Measurements from ENCODE around the gene CENATAC. TPM values are rescaled to one million over a fixed set of nuclear protein-coding genes. Genes with fewer than 3 reads are reported as not detected.

Gene CENATAC
- total RNA-seq, 4 donors from 2014 or later: 22.2 to 55.2 (median 30.8) TPM

GRCh38 chr11:119062779-119063178 is 64.8 kb downstream of the CENATAC start:
- WGBS: 49% methylated on average over 4 of the region's 5 CpGs

DNA sequence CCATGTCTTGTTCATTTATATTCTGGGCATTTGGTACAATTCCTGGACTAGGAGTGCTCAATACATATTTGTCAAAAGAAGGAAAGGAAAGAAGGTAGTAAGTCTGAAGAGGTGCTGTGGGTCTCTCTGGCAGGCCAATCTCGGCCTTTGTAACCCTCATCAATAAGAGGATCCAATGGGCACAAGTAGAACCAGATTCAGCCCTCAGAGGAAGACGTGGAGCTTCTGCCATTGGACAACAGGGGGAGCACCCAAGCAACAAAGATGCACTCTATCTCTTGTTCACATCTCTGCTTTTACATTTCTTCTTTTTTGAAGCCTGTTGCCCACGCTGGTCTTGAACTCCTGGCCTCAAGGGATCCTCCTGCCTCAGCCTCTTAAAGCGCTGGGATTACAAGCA is 67.4 kb downstream of the CENATAC start:
- no peak overlapping the region for H3K4me3 ChIP-seq
- H3K27ac ChIP-seq (replicated peaks in 1 of 4): peak overlapping the region in 1 of 4 donors; percentile 88
- WGBS: 57% methylated on average over 4 of the region's 4 CpGs
- intact Hi-C loops (cut with DNase I): no loop called here
- TF ChIP-seq CTCF (IDR thresholded peaks at IDR 0.05) (peak in 2 of 3 experiments; percentile 17 to 36), EP300 (IDR thresholded peaks at IDR 0.05) (no peak)
- H3K27me3 ChIP-seq: no peaks in the 10 kb centered on the region
- DNase-seq (ENCODE audit: extremely low spot score): no peak
- no peaks in the 10 kb centered on the region for H3K9me3 ChIP-seq
- peaks cover 23 to 50% (median 45%) of the 10 kb centered on the region in 4 donors for H3K4me1 ChIP-seq
- H3K36me3 ChIP-seq: peaks cover 3 to 14% (median 6%) of the 10 kb centered on the region in 4 donors

More at GRCh38 chr11:119062779-119063178, 64.8 kb downstream of the CENATAC start:
- H3K4me3 ChIP-seq: no peak overlapping the region
- H3K27me3 ChIP-seq: no peaks in the 10 kb centered on the region
- intact Hi-C loops (cut with DNase I): no loop called here
- no peaks in the 10 kb centered on the region for H3K9me3 ChIP-seq
- H3K36me3 ChIP-seq: no peaks in the 10 kb centered on the region
- no peak for DNase-seq (ENCODE audit: extremely low spot score)
- peaks cover 16 to 39% (median 34%) of the 10 kb centered on the region in 4 donors for H3K4me1 ChIP-seq
- no peak overlapping the region for H3K27ac ChIP-seq (replicated peaks in 1 of 4)
- TF ChIP-seq CTCF (IDR thresholded peaks at IDR 0.05) (no peak), POLR2A (IDR thresholded peaks at IDR 0.05; ENCODE audit: low read depth) (no peak), EP300 (IDR thresholded peaks at IDR 0.05) (no peak), POLR2AphosphoS5 (IDR thresholded peaks at IDR 0.05) (no peak)

Small RNA genes lying within 50 kb of the gene (small RNA-seq; reads per million reads assigned to genes)
- gene AP003392.2 (0 reads per million in 3 donors), gene RF00017 (0 reads per million in 3 donors), gene RF00019 (0 reads per million in 3 donors)

Other genes starting within 250 kb of the CENATAC start
- gene DDX6, start 207.0 kb upstream of the CENATAC start, total RNA-seq: 100 to 1,000 TPM in 3 of 4 donors, 10 to 100 TPM in 1; 92.9 to 113 (median 105) TPM
- under 1 TPM in 1 of 4 donors, not detected in 3; 0.17 TPM for gene CXCR5, start 114.2 kb upstream of the CENATAC start, total RNA-seq
- 10 to 100 TPM; 19.1 to 66.2 (median 42.7) TPM for gene BCL9L, start 72.2 kb upstream of the CENATAC start, total RNA-seq
- gene UPK2, start 41.8 kb upstream of the CENATAC start, total RNA-seq: not detected
- gene FOXR1, start 26.4 kb upstream of the CENATAC start, total RNA-seq: not detected
- gene RPS25, start 20.2 kb downstream of the CENATAC start, total RNA-seq: 1,000 to 10,000 TPM; 1,036 to 2,235 (median 1,740) TPM
- 10 to 100 TPM; 38.2 to 47.2 (median 42.4) TPM for gene TRAPPC4, start 20.6 kb downstream of the CENATAC start, total RNA-seq
- 10 to 100 TPM in 1 of 4 donors, 1 to 10 TPM in 3; 5.8 to 11.7 (median 9.5) TPM for gene SLC37A4, start 32.7 kb downstream of the CENATAC start, total RNA-seq
- gene HYOU1, start 59.1 kb downstream of the CENATAC start, total RNA-seq: 10 to 100 TPM; 36.1 to 57.5 (median 52.7) TPM
- 10 to 100 TPM; 27.4 to 40.2 (median 32.4) TPM for gene VPS11, start 69.7 kb downstream of the CENATAC start, total RNA-seq
- 1 to 10 TPM; 3.1 to 7.8 (median 6.1) TPM for gene HMBS, start 86.7 kb downstream of the CENATAC start, total RNA-seq
- 10 to 100 TPM; 14.2 to 28.7 (median 19.9) TPM for gene DPAGT1, start 103.7 kb downstream of the CENATAC start, total RNA-seq
- gene C2CD2L, start 109.2 kb downstream of the CENATAC start, total RNA-seq: 10 to 100 TPM in 2 of 4 donors, 1 to 10 TPM in 2; 7.5 to 15.2 (median 9.4) TPM
- gene HINFP, start 123.4 kb downstream of the CENATAC start, total RNA-seq: 10 to 100 TPM; 22.8 to 30.8 (median 26.4) TPM
- gene ABCG4, start 150.9 kb downstream of the CENATAC start, total RNA-seq: 1 to 10 TPM in 1 of 4 donors, under 1 TPM in 3; 0.33 to 1.4 (median 0.60) TPM
- 10 to 100 TPM; 21.5 to 47.3 (median 27.2) TPM for gene NLRX1, start 170.6 kb downstream of the CENATAC start, total RNA-seq
- under 1 TPM in 1 of 4 donors, not detected in 3; 0.29 TPM for gene NHERF4, start 187.3 kb downstream of the CENATAC start, total RNA-seq
- 10 to 100 TPM; 20.7 to 27.7 (median 24.1) TPM for gene CBL, start 208.2 kb downstream of the CENATAC start, total RNA-seq